Measurements from ENCODE around the gene TMEM44. TPM values are rescaled to one million over a fixed set of nuclear protein-coding genes. Genes with fewer than 3 reads are reported as not detected.
A peak's percentile ranks its signal among the peaks of the same experiment; 100 is the strongest.

Gene TMEM44
- total and polyA plus RNA-seq, 9 of the 15 experiments (the other 6 are each of a cell fraction or from before 2014, with no cell fraction given): 0.53 to 18.1 (median 11.3) TPM

DNA sequence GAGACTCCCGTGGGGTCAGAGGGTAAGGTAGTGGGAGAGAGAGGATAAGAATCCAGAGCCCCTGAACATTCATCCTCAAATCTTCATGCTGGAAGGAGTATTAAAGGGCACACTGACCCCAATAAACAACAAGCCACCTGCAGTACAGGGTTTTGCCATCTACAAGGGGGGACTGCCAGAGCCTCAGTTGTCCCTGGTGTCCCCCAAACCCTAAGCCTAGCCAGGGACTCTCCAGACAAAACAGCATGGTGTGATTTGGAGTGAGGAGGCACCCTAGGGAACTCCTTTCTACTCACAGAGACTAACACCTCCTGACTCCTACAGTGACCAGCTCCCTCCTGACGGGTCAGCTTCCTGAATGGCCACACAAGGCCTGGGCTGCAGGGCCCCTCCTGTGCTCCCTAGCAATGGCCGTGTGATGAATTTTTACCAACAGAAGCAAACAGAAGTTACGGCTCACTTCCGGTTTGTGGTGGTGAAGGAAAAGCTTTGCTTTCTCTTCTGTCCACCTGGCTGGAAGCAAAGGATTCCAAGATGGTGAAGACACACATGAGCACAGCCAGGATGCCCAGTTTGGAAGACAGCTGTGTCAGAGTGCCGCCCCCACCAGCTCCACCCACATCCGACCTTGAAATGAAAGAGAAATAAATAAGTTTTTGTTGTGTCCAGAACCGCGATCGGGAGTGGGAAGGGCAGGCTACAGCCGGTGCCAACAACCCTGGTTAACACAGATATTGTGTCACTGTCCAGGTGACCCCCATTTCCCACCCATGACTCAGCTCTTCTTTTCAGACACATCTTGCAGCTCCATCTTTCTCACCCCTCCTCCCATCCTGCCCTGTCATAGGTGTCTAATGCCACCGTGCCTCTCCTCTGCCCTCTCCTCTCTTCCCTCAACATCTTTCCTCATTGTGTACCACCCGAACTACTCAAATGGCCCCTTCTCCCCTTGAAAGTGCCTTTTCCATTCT lies 76.8 kb downstream of the TMEM44 start (continued):
- TF ChIP-seq, protein P1, sequence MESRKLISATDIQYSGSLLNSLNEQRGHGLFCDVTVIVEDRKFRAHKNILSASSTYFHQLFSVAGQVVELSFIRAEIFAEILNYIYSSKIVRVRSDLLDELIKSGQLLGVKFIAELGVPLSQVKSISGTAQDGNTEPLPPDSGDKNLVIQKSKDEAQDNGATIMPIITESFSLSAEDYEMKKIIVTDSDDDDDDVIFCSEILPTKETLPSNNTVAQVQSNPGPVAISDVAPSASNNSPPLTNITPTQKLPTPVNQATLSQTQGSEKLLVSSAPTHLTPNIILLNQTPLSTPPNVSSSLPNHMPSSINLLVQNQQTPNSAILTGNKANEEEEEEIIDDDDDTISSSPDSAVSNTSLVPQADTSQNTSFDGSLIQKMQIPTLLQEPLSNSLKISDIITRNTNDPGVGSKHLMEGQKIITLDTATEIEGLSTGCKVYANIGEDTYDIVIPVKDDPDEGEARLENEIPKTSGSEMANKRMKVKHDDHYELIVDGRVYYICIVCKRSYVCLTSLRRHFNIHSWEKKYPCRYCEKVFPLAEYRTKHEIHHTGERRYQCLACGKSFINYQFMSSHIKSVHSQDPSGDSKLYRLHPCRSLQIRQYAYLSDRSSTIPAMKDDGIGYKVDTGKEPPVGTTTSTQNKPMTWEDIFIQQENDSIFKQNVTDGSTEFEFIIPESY (CRISPR knock-in tag; IDR thresholded peaks at IDR 0.05): no peak
- TF ChIP-seq MTF1 (CRISPR knock-in tag; IDR thresholded peaks at IDR 0.05; ENCODE audit: borderline replicate concordance): no peak
- no peak for TF ChIP-seq PTBP1 (IDR thresholded peaks at IDR 0.05; ENCODE audit: low read depth, low read length)
- TF ChIP-seq RBM25 (IDR thresholded peaks at IDR 0.05; ENCODE audit: low read depth, low read length, severe bottlenecking): no peak
- no peak for TF ChIP-seq ZNF77 (CRISPR knock-in tag; IDR thresholded peaks at IDR 0.05)
- TF ChIP-seq C11orf30 (IDR thresholded peaks at IDR 0.05; ENCODE audit: low read depth): peak; percentile 92
- no peak for TF ChIP-seq NR2C2 (CRISPR knock-in tag; IDR thresholded peaks at IDR 0.05)
- peak; percentile 58 for TF ChIP-seq NR2C2 (tag; IDR thresholded peaks at IDR 0.05)
- TF ChIP-seq ZNF507 (tag; conservative IDR thresholded peaks at IDR 0.05): no peak
- no peak for TF ChIP-seq ZNF644 (tag; IDR thresholded peaks at IDR 0.05; ENCODE audit: low read depth)
- no peak for TF ChIP-seq TSC22D4 (tag; IDR thresholded peaks at IDR 0.05)
- TF ChIP-seq, protein P2, sequence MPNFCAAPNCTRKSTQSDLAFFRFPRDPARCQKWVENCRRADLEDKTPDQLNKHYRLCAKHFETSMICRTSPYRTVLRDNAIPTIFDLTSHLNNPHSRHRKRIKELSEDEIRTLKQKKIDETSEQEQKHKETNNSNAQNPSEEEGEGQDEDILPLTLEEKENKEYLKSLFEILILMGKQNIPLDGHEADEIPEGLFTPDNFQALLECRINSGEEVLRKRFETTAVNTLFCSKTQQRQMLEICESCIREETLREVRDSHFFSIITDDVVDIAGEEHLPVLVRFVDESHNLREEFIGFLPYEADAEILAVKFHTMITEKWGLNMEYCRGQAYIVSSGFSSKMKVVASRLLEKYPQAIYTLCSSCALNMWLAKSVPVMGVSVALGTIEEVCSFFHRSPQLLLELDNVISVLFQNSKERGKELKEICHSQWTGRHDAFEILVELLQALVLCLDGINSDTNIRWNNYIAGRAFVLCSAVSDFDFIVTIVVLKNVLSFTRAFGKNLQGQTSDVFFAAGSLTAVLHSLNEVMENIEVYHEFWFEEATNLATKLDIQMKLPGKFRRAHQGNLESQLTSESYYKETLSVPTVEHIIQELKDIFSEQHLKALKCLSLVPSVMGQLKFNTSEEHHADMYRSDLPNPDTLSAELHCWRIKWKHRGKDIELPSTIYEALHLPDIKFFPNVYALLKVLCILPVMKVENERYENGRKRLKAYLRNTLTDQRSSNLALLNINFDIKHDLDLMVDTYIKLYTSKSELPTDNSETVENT (CRISPR knock-in tag; IDR thresholded peaks at IDR 0.05): 0 out of 2 replicates have a peak, but pooled peaks have one; percentile 11
- 0 out of 2 replicates have a peak, but pooled peaks have one; percentile 62 for TF ChIP-seq NBN (IDR thresholded peaks at IDR 0.05; ENCODE audit: low read depth)
- TF ChIP-seq, protein P3, sequence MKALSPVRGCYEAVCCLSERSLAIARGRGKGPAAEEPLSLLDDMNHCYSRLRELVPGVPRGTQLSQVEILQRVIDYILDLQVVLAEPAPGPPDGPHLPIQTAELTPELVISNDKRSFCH (CRISPR knock-in tag; IDR thresholded peaks at IDR 0.05): no peak
- TF ChIP-seq, protein P3 (tag; IDR thresholded peaks at IDR 0.05): peak; percentile 17; the same call in 1 of the 2 replicates
- TF ChIP-seq TCF3 (CRISPR knock-in tag; IDR thresholded peaks at IDR 0.05): no peak
- no peak for TF ChIP-seq ZKSCAN8 (CRISPR knock-in tag; IDR thresholded peaks at IDR 0.05)
- peak; percentile 91 for TF ChIP-seq HDGF (IDR thresholded peaks at IDR 0.05)
- TF ChIP-seq BDP1 (IDR thresholded peaks at IDR 0.05; ENCODE audit: insufficient read depth, insufficient read length): no peak
- TF ChIP-seq SMARCA4 (IDR thresholded peaks at IDR 0.05): peak; percentile 79
- TF ChIP-seq MXI1 (IDR thresholded peaks at IDR 0.05; ENCODE audit: low read depth, low read length): no peak
- peak; percentile 50 for TF ChIP-seq NUFIP1 (IDR thresholded peaks at IDR 0.05; ENCODE audit: partially characterized antibody)
- TF ChIP-seq KLF16 (IDR thresholded peaks at IDR 0.05): no peak
- TF ChIP-seq CXXC5 (CRISPR knock-in tag; IDR thresholded peaks at IDR 0.05): 0 out of 2 replicates have a peak, but pooled peaks have one; percentile 39
- TF ChIP-seq ZNF76 (CRISPR knock-in tag; IDR thresholded peaks at IDR 0.05; ENCODE audit: borderline replicate concordance): no peak
